HCT116 (cell line): Measurements from ENCODE around the gene MTA1. TPM values are rescaled to one million over a fixed set of nuclear protein-coding genes. Genes with fewer than 3 reads are reported as not detected.

Experiments used
- ATAC-seq: fragments of 200-7000 bp; cut with Tn5 transposase; 2 replicates; pipeline ENCODE4 v1.9.1; 2020; ENCODE audit warnings: mild to moderate bottlenecking, moderate library complexity
- BruUV-seq: library from RNA; stranded (reverse); fragments of 400-500 nt; replicated peaks from 2 replicates; lab custom pipeline; 2021; lab: Mats Ljungman, UMichigan
- CTCF ChIA-PET: fragments of 300-600 bp; sonication (Branson Sonifier 250); formaldehyde crosslinking; loops from one replicate; lab custom pipeline; 2021; ENCODE audit warnings: antibody characterized with exemption; lab: Charles Lee
- POLR2A ChIA-PET: fragments of 300-600, 350-600 bp; sonication (Branson Sonifier 250); formaldehyde crosslinking; loops from one replicate; lab custom pipeline; 2021; ENCODE audit warnings: antibody characterized with exemption; lab: Charles Lee
- RAD21 ChIA-PET, 2 experiments: fragments of 300-600 bp; sonication (Branson Sonifier 250); formaldehyde crosslinking; loops; one replicate each; lab custom pipeline; 2023; ENCODE audit warnings: low total read pairs in 2 of 2; ENCODE audit not compliant: uncharacterized antibody in 2 of 2, unreplicated experiment in 2 of 2, low non-redundant PET in 1 of 2; lab: Charles Lee
- DNase-seq: peaks from one replicate; pipeline ENCODE4 v3.0.0-alpha.2; 2010; ENCODE audit warnings: low read depth, low spot score
- H2AFZ ChIP-seq: fragments of 200-600 bp; shearing (Covaris generic), sonication (generic); 2 replicates; pipeline ENCODE4 v1.6.1; 2017; ENCODE audit warnings: low read depth, mixed run types, mixed read lengths, antibody characterized with exemption, low read length; ENCODE audit not compliant: poor library complexity, severe bottlenecking
- H3K27ac ChIP-seq: 2 replicates; pipeline ENCODE4 v1.5.1; 2012; ENCODE audit warnings: low read depth, low read length
- H3K27me3 ChIP-seq: fragments of 200-600 bp; sonication (generic); 2 replicates; pipeline ENCODE4 v1.6.1; 2016; ENCODE audit warnings: mixed run types, low read length, mixed read lengths; ENCODE audit not compliant: insufficient read depth
- H3K36me3 ChIP-seq, 2 experiments: fragments of 200-500 bp in 1 of 2; fragments of 200-600 bp in 1 of 2; sonication (Bioruptor generic) in 1 of 2; sonication (generic) in 1 of 2; 2 replicates each; pipeline versions ENCODE4 v1.5.1 to v1.6.1; 2014 to 2016; ENCODE audit warnings: low read length in 2 of 2, inconsistent platforms in 1 of 2, mixed read lengths in 1 of 2, mixed run types in 1 of 2; ENCODE audit not compliant: insufficient read depth in 2 of 2, control insufficient read depth in 1 of 2
- H3K4me1 ChIP-seq, 2 experiments: fragments of 200-600 bp in 1 of 2; sonication (generic) in 1 of 2; 2 replicates each; pipeline versions ENCODE4 v1.5.1 to v1.6.1; 2012 to 2017; ENCODE audit warnings: low read length in 2 of 2, inconsistent platforms in 1 of 2, mild to moderate bottlenecking in 1 of 2, mixed read lengths in 1 of 2, mixed run types in 1 of 2, moderate library complexity in 1 of 2; ENCODE audit not compliant: insufficient read depth in 2 of 2, control insufficient read depth in 1 of 2
- H3K4me2 ChIP-seq: fragments of 200-600 bp; sonication (generic); 2 replicates; pipeline ENCODE4 v1.6.1; 2017; ENCODE audit warnings: mixed run types, low read length, mixed read lengths
- H3K4me3 ChIP-seq, 2 experiments: fragments of 200-600 bp in 1 of 2; sonication (generic) in 1 of 2; replicated peaks in 1 of 2; 2 replicates each; pipeline ENCODE4 v1.5.1; 2011 to 2016; ENCODE audit warnings: low read length in 2 of 2, control low read depth in 1 of 2, low read depth in 1 of 2, mild to moderate bottlenecking in 1 of 2, mixed read lengths in 1 of 2, mixed run types in 1 of 2
- H3K79me2 ChIP-seq: fragments of 200-600 bp; sonication (generic); 2 replicates; pipeline ENCODE4 v1.6.1; 2017; ENCODE audit warnings: mild to moderate bottlenecking, mixed run types, low read length, moderate library complexity, mixed read lengths; ENCODE audit not compliant: insufficient read depth
- H3K9ac ChIP-seq: fragments of 200-600 bp; sonication (generic); 2 replicates; pipeline ENCODE4 v1.6.1; 2016; ENCODE audit warnings: low read length, mixed read lengths
- H3K9me2 ChIP-seq: fragments of 200-600 bp; sonication (generic), shearing (Covaris generic); 2 replicates; pipeline ENCODE4 v1.6.1; 2017; ENCODE audit warnings: mixed run types, mild to moderate bottlenecking, moderate library complexity; ENCODE audit not compliant: insufficient read depth
- H3K9me3 ChIP-seq, 2 experiments: fragments of 200-500 bp in 1 of 2; fragments of 200-600 bp in 1 of 2; sonication (Bioruptor generic) in 1 of 2; sonication (generic) in 1 of 2; 2 replicates each; pipeline ENCODE4 v1.6.1; 2014 to 2017; ENCODE audit warnings: low read length in 2 of 2, mixed read lengths in 2 of 2, inconsistent platforms in 1 of 2, low read depth in 1 of 2, mild to moderate bottlenecking in 1 of 2, mixed run types in 1 of 2, moderate library complexity in 1 of 2; ENCODE audit not compliant: control insufficient read depth in 1 of 2, insufficient read depth in 1 of 2
- H4K20me1 ChIP-seq: fragments of 200-600 bp; sonication (generic), shearing (Covaris generic); 2 replicates; pipeline ENCODE4 v1.6.1; 2017; ENCODE audit warnings: mixed run types, mild to moderate bottlenecking, moderate library complexity; ENCODE audit not compliant: insufficient read depth
- CBX3 ChIP-seq: IDR thresholded peaks from 2 replicates; pipeline ENCODE4 v1.6.1; 2012; ENCODE audit warnings: low read depth
- CEBPB ChIP-seq: IDR thresholded peaks from 2 replicates; pipeline ENCODE4 v1.6.1; 2012; ENCODE audit warnings: low read depth
- EGR1 ChIP-seq: IDR thresholded peaks from 2 replicates; pipeline ENCODE4 v1.6.1; 2012; ENCODE audit warnings: low read depth
- EZH2phosphoT487 ChIP-seq: fragments of 200-600 bp; IDR thresholded peaks from 2 replicates; pipeline ENCODE4 v1.6.1; 2018; ENCODE audit warnings: antibody characterized with exemption, borderline replicate concordance
- POLR2A ChIP-seq: IDR thresholded peaks from 2 replicates; pipeline ENCODE4 v1.7.0; 2011; ENCODE audit warnings: borderline replicate concordance; ENCODE audit not compliant: insufficient read depth, insufficient read length; ENCODE audit errors: extremely low read depth
- SIN3A ChIP-seq: IDR thresholded peaks from 2 replicates; pipeline ENCODE4 v1.6.1; 2012; ENCODE audit warnings: low read depth
- SP1 ChIP-seq: IDR thresholded peaks from 2 replicates; pipeline ENCODE4 v1.6.1; 2012; ENCODE audit warnings: low read depth
- SRF ChIP-seq: IDR thresholded peaks from 2 replicates; pipeline ENCODE4 v1.6.1; 2012; ENCODE audit warnings: low read depth
- TCF7L2 ChIP-seq: IDR thresholded peaks from 2 replicates; pipeline ENCODE4 v1.7.0; 2011; ENCODE audit warnings: borderline replicate concordance, inconsistent platforms; ENCODE audit not compliant: insufficient read depth, insufficient read length; ENCODE audit errors: extremely low read depth
- ZNF274 ChIP-seq: fragments of 200-500 bp; sonication (Bioruptor generic); IDR thresholded peaks from 2 replicates; pipeline ENCODE4 v1.6.1; 2014; ENCODE audit warnings: mild to moderate bottlenecking, low read depth, low read length, inconsistent platforms
- intact Hi-C: fragments of 100-400 bp; cut with micrococcal nuclease; formaldehyde crosslinking; loops from 2 replicates; pipeline ENCODE4 v1.10.0; 2022
- total RNA-seq: library from RNA; stranded (reverse); gene quantifications from one replicate; pipeline ENCODE4 v1.2.1, GENCODE V29; 2021; ENCODE audit not compliant: unreplicated experiment
- TF ChIP-seq, protein P1 (sequence below): IDR thresholded peaks from 2 replicates; pipeline ENCODE4 v1.6.1; 2011; ENCODE audit warnings: mild to moderate bottlenecking, low read length, moderate library complexity; ENCODE audit not compliant: insufficient replicate concordance; ENCODE audit errors: extremely low read depth
- TF ChIP-seq, protein P2 (sequence below): IDR thresholded peaks from 2 replicates; pipeline ENCODE4 v1.6.1; 2012

Gene MTA1
- total RNA-seq, 1 experiment from 2014 or later, result 229 TPM

DNA sequence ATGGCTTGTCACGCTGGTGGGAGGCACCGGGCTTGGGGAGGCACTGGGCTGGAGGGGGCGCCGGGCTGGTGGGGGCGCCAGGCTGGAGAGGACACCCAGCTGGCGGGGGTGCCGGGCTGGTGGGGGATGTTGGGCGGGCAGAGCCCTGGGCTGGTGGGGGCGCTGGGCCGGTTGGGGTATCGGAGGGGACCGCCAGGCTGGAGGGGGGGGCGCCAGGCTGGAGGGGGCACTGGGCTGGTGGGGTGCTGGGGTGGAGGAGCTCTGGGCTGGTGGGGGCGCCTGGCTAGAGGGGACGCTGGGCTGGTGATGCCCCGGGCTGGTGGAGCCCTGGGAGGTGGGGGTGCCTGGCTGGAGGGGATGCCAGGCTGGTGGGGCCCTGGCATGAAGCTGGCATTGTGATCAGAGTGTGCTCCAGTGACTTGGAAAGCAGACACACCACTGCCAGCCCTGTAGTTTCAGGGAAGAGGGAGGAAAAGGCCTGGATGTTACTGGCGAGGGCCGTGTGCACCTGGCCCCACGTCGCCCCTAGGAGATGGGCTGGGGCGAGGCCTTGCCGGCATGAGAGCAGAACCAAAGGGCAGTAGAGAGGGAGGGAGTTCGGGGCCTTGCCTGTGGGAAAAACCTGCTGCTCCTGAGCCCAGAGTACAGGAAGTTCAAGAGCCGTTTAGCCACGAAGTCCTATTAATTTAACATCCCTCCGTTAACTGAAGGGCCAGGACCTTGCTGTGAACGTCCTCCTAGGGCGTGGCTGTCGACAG, 84.5 kb downstream of the MTA1 start:
- no peak for ATAC-seq
- TF ChIP-seq CBX3 (no peak), CEBPB (no peak), EGR1 (no peak), SP1 (no peak), SRF (no peak), SIN3A (no peak), ZNF274 (no peak), POLR2A (no peak), EZH2phosphoT487 (no peak), TCF7L2 (no peak)
- TF ChIP-seq, protein P1, sequence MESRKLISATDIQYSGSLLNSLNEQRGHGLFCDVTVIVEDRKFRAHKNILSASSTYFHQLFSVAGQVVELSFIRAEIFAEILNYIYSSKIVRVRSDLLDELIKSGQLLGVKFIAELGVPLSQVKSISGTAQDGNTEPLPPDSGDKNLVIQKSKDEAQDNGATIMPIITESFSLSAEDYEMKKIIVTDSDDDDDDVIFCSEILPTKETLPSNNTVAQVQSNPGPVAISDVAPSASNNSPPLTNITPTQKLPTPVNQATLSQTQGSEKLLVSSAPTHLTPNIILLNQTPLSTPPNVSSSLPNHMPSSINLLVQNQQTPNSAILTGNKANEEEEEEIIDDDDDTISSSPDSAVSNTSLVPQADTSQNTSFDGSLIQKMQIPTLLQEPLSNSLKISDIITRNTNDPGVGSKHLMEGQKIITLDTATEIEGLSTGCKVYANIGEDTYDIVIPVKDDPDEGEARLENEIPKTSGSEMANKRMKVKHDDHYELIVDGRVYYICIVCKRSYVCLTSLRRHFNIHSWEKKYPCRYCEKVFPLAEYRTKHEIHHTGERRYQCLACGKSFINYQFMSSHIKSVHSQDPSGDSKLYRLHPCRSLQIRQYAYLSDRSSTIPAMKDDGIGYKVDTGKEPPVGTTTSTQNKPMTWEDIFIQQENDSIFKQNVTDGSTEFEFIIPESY, result no peak
- TF ChIP-seq, protein P2, sequence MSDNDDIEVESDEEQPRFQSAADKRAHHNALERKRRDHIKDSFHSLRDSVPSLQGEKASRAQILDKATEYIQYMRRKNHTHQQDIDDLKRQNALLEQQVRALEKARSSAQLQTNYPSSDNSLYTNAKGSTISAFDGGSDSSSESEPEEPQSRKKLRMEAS, result no peak
- TF ChIP-seq, all 23 proteins: peak for 0
- Histone ChIP-seq H3K9me2 (no peaks in the 10 kb centered on the region), H2AFZ (no peak overlapping the region), H3K4me1 (no peaks in the 10 kb centered on the region), H3K4me3 (no peak overlapping the region), H4K20me1 (no peaks in the 10 kb centered on the region), H3K9ac (no peak overlapping the region), H3K27me3 (no peaks in the 10 kb centered on the region), H3K9me3 (no peaks in the 10 kb centered on the region), H3K79me2 (no peaks in the 10 kb centered on the region), H3K36me3 (no peaks in the 10 kb centered on the region), H3K4me2 (no peak overlapping the region), H3K27ac (no peak overlapping the region)
- intact Hi-C loops, result no loop called here
- no peak for DNase-seq
- ChIA-PET CTCF (no interaction called here), POLR2A (no interaction called here), RAD21 (no interaction called here)
- BruUV-seq, result no TSS peak
